Subcutaneous adipose tissue (tissue), 4 donors: ENCODE measurements around the gene SLC9A6. TPM values are rescaled to one million over a fixed set of nuclear protein-coding genes. Genes with fewer than 3 reads are reported as not detected.

Experiments used
- CTCF ChIP-seq: fragments of 450-650 bp; IDR thresholded peaks from one replicate; pipeline ENCODE4 v1.5.1; 2016; ENCODE audit warnings: low read depth, mild to moderate bottlenecking, control low read depth, antibody characterized with exemption, moderate library complexity
- total RNA-seq, 4 donors: library from RNA; depleted of rRNA; stranded (reverse); fragments of >200 nt; gene quantifications; one replicate each; pipeline ENCODE4 v1.1.0, GENCODE V29; 2016

The SLC9A6 gene
- total RNA-seq, 4 donors from 2014 or later = 17.1 to 24.0 (median 18.6) TPM

GRCh38 chrX:135975421-135975820, 9.8 kb upstream of the SLC9A6 start:
- TF ChIP-seq CTCF = no peak

- no peak for TF ChIP-seq CTCF
Measured at GRCh38 chrX:135977611-135978010, 7.6 kb upstream of the SLC9A6 start.

GRCh38 chrX:135981010-135981409, 4.2 kb upstream of the SLC9A6 start:
- no peak for TF ChIP-seq CTCF

GRCh38 chrX:135981668-135982067, 3.6 kb upstream of the SLC9A6 start:
- no peak for TF ChIP-seq CTCF

- no peak for TF ChIP-seq CTCF
Measured at GRCh38 chrX:135982860-135983259, 2.4 kb upstream of the SLC9A6 start.

- no peak for TF ChIP-seq CTCF
Measured at GRCh38 chrX:135984256-135984655, 979 bp upstream of the SLC9A6 start.

- no peak for TF ChIP-seq CTCF
Measured at GRCh38 chrX:135984791-135985156, 461 bp upstream of the SLC9A6 start.

- no peak for TF ChIP-seq CTCF
Measured at GRCh38 chrX:135985973-135986310, 707 bp downstream of the SLC9A6 start.
